LoVo (cell line): ENCODE data around the gene DNAJB11.

ENCODE experiments used
- DNase-seq: peaks from one replicate; pipeline ENCODE4 v3.0.0-alpha.2; 2016; ENCODE audit warnings: low spot score

The DNAJB11 gene

DNA sequence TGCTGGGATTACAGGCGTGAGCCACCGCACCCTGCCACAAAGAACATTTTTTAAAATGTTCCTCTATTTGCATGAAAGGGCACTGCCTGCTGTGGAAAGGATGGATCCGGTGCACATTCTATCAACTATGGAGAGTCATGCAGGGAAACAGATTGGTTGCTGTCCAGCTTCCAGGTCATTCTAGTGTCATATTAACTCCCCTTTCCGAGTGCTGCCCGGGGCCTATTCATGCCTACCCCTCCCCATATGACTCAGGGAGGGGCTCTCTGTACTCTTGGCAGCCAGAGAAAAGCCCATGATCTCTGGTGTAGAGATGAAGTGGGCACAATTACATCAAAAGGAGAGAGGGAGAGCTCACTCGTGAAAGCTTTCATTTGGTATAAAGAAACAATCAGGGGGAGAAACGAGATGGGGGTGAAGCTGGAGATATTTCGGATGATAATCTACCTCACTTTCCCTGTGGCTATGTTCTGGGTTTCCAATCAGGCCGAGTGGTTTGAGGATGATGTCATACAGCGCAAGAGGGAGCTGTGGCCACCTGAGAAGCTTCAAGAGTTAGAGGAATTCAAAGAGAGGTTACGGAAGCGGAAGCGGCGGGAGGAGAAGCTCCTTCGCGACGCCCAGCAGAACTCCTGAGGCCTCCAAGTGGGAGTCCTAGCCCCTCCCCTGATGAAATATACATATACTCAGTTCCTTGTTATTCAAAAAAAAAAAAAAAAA, 26.2 kb downstream of the DNAJB11 start:
- DNase-seq, result no peak

DNA sequence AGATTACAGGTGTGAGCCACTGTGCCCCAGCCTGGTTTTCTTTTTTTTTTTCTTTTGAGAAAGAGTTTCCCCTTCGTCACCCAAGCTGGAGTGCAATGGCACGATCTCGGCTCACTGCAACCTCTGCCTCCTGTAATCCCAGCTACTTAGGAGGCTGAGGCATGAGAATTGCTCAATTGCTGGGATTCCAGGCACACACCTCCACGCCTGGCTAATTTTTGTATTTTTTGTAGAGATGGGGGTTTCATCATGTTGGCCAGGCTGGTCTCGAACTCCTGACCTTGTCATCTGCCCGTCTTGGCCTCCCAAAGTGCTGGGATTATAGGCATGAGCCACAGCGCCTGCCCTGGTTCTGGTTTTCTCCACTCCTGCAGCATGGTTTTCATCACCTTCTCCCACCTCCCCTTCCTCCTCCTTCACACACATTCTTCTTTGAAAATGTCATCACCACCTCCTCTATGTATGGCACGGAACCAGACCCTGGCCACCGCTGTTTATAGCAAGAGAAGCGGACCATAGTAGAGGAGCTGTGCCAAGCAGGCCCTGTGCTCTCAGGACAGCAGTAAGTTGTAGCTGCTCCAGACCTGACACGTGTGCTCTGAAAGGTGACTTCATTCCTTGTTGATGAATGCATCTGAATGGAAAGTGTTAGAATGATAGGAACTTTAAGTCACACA, 27.7 kb downstream of the DNAJB11 start:
- DNase-seq, result no peak

DNA sequence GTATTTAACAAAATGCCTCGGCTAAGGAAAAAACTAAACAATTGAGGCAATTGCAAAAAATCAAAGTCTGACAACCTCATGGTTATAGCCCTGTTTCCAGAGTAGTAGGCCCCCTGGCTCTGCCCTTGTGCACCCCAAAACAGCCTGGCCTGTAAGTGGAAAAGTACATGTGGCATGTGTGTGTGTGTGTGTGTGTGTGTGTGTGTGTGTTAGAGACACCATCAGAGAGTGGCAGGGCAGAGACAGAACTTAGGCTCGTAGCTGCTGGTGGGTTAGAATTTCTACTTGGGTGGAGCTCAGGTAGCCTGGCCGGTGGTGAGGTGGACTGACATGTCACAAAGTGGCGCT, 28.2 kb downstream of the DNAJB11 start:
- no peak for DNase-seq

DNA sequence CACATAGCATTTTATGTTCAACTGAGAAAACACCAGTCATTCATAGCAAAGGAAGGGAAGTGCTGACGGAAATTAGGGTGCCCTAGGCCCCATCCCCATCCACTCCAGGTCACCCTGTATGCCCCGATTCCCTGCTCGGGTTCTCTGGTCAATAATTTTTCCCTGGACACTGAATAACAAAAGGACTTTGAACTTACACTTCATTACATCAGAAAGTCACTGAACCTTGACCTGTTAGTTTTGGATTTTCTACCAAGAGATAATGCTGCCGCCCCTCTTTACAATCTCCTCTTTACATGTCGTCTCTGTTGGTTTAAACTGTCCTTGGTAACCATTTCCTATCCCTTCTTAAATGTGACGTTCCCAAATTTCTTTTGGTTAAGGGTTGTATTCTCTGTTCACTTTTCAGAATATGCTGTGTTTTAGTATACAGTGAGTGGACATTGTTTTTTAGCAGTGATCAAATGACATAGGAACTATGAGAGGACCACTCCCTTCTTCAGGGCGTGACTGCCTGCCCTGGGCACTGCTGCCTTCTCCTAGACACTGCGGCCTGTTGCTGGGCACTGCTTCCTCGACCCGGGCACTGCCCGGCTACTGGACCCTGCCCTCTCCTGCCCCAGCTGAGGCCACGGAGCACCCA, 28.7 kb downstream of the DNAJB11 start:
- DNase-seq, result peak; percentile 1

DNA sequence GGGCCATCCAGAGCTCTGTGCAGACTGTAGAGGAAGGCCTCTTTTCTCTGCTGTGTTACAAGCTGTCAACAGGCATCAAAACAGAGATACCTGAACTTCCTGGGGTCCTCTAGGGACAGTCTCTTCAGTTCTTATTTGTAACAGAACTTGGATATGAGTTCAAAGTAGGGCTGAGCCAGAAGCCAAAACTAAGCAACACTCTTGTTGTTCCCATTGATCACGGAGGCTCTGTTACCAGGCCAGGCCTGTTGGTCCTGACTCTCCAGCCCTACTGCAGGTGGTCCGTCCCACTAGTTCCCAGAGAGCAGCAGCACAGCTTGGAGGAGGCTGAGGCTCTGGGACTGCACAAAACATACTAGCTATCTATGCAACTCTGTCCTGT, 29.3 kb downstream of the DNAJB11 start:
- DNase-seq, result no peak

DNA sequence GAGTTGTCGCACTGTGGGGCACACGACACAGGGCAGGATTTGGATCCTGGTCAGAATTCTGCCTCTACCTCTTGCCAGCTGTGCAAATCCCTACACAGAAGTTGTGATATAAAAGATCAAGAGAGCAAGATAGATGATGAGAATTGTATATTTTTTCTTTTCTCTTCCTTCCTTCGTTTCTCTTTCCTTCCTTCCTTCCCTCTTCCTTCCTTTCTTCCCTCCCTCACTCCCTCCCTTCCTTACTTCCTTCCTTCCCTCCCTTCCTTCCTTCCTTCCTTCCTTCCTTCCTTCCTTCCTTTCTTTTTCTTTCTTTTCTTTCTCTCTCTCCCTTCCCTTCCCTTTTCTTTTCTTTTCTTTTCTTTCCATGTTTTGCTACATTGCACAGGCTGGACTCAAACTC, 30.4 kb downstream of the DNAJB11 start:
- DNase-seq, result no peak

DNA sequence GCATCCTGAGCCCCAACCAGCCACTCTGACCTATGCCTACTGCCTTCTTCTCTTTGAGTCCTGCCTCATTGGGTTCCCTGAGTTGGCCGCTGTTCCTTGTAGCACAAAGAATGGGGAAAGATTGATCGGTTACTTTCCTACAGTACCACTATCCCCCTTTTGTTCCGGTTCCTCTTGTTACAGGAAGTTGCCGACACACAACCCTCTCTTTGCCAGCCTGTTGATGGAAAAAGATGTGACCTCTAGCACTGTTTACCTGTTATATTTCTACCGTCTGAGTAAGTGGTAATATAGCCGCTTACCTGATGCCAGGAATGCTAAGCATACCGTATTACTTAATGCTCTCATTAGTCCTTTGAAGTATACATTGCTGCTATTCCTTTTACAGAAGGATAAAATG, 32.6 kb downstream of the DNAJB11 start:
- no peak for DNase-seq

DNA sequence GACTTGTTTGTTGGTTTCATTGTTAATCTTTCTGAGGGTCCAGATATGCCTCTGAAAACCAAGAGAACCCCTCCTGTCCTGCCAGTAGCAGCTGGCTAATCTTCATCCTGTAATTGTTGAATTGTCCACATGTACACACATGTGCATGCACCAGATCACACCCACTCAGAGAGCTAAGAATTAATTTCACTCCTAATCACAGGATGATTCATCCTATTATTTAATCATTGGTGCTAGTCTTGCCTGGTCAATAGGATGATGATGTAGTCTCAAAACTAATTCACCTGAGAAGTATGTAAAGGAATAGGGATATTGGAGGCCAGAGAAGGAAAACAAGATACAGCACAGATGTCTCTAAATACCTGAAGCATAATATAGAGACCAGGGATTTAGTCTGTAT, 34.6 kb downstream of the DNAJB11 start:
- no peak for DNase-seq

DNA sequence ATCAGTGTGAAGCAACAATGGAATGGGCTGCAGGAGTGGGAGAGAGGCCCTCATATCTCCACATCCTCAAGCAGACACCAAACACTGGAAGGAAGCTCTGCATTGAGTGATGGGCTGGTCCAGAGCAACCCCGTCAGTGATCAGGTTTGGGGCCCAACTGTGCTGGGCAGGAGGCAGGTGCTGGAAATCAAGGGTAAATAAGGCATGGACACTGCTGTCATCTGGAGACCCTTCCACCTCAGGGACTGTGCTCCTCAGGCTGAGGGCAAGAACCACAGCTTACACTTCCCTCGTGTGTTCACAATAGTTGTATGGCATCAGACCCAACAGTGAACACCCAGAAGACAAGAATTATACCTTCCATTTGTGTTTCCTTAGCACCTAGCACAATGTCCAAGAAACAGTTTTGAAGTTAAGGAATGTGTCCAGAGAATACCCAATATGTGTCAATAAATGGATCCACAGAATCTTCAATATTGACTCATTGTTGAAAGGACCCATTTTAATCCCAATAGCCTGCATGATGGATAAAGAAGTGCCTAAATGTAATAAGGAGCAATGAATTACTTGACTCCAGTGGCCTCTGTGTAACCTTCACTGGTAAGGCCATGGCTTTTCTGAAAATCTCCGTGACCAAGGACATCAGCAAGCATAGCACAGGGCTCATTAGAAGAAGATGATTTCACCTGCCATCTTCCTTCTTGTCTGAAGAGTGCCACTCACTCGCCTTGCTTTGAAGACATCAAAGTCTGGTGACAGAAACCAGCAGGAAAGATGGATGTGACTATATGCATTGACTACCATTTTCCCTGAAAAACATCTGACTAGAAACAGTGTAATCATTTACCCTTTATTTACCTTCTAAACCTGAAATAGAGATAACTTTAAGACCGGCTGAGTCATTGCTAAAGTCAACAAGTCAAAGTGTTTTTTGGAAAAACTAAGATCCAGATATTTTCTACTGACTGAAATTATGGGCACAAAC, 35.3 kb downstream of the DNAJB11 start:
- DNase-seq, result peak; percentile 31

DNA sequence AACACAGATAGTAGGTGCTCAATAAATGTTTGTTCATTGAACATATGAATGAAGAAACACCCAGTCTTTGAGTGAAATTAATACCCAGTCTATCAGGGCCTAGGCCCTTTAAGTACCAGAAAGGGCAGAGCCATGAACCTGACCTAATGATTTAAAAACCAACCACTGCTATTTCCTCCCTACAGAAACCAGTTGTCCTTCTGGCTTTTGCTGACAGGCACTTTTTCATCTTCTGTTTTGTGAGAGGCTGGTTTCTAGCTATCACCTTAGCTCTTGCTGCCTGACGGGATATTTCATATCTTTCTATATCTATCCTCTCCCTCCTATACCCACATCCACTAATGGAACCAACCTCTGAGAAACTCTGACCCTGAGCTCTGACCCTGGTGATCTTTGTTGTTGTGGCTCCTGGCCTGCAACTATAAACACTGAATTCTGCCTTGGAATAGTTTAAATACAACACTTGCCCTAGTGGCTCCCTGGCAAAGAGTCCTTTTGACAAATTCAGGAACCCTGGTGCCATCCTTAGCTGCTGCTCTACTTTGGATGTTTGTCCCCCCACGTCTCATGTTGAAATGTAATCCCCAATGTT, 38.2 kb downstream of the DNAJB11 start:
- no peak for DNase-seq

DNA sequence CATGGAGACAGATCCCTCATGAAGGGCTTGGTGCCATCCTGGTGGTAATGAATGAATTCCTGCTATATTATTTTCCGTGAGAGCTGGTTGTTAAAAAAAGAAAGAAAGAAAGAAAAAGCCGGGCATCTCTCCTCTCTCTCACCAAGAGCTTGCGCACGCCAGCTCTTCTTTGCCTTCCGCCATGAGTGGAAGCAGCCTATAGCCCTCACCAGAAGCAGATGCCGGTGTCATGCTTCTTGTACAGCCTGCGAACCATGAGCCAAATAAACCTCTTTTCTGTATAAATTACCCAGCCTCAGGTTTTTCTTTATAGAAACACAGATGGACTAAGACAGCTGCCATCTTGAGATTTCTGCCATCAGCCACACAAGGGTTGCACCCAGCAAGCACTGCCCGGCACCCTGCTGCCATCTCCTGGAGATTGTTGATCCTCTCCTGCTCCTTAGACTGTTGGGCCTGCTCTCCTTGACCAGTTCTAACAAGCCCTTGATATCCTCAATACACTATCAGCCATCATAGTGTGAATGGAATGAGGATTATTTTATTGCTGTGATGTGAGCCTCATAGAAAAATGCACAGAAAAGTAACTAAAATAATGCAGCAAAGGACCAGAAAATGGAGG, 38.8 kb downstream of the DNAJB11 start:
- DNase-seq, result no peak

DNA sequence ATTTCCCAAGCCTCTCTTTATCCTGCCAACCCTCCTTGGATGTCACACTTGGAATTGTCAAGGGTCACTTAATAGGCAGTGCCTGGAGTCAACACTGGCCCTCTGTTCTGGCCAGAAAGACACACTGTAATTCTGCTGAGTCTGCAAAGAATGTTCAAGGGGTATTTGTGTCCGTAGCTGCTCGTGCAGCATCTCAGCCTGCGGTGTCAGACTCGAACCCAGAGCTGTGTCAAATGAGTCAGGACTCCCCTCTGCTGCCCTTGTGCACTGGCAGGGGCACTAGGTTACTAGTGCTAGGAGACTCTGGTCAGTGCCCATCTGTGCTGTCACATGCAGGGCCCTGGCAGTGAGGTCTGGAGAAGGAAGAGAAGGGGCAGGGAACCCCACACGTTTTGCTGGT, 41.5 kb downstream of the DNAJB11 start:
- DNase-seq, result no peak

DNA sequence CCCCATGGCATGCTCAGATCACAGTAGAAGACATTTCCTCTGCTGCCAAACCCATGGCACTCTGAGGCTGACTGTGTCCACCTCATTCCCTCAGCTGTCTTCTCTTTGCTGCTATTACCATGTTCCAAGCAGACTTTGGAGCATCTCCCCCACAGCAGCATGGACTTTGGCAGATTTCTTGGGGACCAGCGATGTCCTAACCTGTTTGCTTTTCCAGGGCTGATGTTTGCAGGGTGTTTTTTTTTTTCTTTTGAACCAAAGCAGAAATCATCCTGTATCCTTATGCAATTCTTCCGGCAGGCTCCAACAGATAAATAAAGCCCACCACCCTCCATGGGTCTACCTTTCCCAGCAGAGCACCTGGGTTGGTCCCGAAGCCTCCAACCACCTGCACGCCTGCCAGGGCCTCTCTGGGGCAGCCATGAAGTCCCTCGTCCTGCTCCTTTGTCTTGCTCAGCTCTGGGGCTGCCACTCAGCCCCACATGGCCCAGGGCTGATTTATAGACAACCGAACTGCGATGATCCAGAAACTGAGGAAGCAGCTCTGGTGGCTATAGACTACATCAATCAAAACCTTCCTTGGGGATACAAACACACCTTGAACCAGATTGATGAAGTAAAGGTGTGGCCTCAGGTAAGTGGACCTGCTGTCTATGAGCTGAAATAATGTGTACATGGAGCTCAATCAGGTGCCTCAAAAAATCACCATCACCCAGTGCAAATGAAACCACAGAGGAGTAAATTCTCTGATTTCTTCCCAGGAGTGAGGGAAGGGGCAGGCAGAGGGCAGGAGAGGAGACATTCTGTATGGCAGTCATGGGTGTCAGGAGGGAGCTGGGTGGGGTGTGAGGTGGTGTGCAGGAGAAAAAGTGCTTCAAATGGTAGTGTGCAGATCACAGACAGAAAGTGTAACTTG, 42.5 kb downstream of the DNAJB11 start, which contains the start of gene AHSG:
Gene AHSG (plus strand): TSS at position 340 of the 916 bp plus-strand sequence. CDS start 82 bp downstream, at position 422.
- DNase-seq, result no peak

DNA sequence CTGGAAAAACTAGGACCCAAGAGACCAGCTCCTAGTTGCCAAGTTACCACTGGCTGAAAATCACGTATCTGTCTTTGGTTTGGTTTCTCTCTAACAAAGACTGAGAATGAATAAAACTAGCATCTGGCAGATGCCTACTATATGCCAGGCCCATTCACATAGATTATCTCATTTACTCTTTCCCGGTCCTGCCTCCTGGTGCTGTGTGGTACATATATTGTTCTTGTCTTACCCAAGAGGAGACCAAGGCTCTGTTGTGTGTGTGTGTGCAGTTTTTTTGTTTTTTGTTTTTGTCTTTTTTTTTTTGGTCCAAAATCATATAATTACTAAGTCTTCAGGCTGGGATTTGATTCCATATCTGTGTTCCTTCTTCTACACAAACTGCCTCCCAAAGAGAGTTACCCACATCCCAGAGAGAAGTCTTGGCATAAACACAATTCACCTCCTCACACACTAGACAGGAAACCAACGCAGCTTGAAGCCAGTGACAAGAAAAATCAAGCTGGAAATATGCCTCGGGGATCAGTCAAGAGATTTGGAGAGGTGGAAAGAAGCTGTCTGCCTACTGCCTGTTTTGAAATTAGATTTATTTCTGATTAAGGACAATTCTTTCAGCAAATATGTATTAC, 43.2 kb downstream of the DNAJB11 start:
- DNase-seq, result no peak

DNA sequence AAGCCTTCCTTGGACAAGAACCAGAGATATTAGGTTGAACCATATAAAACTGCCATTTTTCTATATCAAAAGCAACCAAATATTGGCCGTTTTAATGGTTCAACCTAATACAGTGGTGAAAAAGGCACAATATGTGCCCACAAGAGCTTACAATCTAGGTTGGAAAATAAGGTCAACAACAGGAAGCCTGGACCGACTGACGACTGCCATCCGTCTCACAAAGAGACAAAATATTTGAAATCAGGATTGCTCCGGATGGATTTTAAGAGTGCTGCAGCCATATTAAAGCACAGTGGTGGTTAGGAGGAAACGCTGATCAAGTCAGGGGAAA, 43.7 kb downstream of the DNAJB11 start:
- DNase-seq, result no peak

DNA sequence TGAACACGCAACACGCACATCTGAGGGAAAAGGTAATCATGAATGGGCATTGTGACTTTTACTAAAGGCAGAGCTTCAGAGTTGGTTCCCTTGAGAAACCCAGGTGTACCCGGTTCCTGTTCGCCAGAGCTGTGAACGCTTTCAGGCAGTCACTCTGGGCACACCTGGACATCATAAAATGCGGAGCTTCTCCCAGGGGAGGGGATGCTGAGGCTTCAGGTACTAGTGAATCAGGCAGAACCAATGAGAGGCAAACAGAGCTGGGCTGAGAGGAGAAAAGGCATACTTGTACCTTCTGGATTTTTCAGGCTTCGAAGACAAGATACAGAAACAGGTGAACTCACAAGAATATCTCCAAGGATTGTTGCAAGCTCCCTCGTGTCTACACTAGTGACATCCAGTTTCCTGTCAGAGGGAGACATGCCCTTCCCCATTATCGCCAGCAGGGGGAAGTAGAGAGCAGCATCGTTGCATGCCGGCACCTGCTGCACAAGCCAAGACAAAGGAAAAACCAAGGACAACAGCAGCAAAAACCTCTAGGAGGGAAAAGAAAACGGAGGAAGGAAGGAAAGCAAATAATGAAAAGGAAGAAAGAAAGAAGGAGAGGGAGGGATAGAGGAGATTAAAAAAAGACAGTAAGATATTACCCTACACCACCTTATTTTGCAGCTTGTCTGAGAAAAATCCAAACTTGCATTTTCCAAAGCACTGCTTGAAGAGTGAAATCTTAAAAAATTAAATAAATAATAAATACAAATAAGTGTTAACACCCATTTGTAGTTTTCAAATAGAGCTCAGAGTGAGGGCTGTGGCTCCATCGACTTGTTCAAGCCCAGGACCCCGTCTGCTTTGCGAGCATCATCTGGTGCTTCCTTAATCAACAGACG, 44.3 kb downstream of the DNAJB11 start:
- DNase-seq, result peak; percentile 74

DNA sequence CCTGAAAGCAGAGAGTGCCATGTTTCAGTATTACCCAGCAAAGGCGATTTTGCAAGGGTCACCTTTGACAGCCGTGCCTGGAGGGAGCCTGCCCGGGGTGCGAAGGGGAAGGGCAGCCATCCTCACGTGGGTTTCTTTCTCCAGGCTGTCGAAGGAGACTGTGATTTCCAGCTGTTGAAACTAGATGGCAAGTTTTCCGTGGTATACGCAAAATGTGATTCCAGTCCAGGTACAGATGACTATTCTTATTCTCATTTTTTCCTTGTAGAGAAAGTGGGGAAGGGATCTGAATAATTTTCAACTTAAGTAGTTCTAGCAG, 45.7 kb downstream of the DNAJB11 start:
- DNase-seq, result no peak

DNA sequence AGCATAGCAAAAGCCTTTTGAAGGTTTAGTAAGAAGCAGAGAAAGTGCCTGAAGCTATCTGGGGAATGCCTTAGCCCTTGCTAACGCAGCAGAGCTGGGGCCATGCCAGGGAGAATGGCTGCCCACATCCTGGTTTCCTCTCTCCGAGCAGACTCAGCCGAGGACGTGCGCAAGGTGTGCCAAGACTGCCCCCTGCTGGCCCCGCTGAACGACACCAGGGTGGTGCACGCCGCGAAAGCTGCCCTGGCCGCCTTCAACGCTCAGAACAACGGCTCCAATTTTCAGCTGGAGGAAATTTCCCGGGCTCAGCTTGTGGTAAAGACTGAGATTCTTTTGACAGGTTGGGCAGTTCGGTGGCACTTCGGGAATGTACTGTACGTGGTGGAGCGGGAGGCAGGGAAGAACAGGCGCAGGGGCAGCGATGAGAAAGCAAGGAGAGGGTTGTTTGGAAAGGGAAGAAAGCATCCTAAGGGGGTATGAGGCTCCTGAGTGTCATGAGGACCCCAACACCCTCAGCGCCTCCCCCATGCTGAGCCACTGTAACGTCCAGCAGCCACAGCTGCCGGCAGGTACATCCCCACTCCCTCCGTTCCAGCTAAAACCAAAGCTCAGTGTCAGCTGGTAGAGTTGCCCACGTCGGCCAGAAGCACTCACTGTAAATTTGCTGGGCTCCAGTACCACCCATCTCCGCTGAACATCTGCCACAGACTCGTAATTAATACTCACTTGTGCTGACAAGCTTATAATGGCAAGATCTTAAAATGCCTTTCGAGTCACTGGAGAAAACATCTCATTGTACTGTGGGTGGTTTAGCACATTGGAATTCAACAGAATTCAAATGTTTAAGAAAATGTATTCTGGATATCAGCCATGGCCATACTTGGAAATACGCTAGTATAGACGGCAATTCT, 46.8 kb downstream of the DNAJB11 start:
- peak; percentile 95 for DNase-seq
